GM18951 (cell line): ENCODE data around the gene MEGF11.
"Not testable (repeated sequence)": the region's sequence is repeated elsewhere in the genome, so short reads cannot be mapped to it uniquely, and the experiment has no call there.

ENCODE experiments used
- POLR2A ChIP-seq: IDR thresholded peaks from 4 replicates; pipeline ENCODE4 v1.6.1; 2011; ENCODE audit warnings: mild to moderate bottlenecking; ENCODE audit not compliant: insufficient read length, insufficient read depth; ENCODE audit errors: extremely low read depth
- in situ Hi-C: fragments of 300-500 bp; cut with MboI; formaldehyde crosslinking; loops from one replicate; pipeline ENCODE4 v1.12.0; 2022; ENCODE audit warnings: low sequenced_read_pairs, mixed read lengths, inconsistent platforms; ENCODE audit not compliant: unreplicated experiment

The MEGF11 gene

GRCh38 chr15:66256692-66257091 is 3.1 kb upstream of the MEGF11 start:
- TF ChIP-seq POLR2A, result no peak
- in situ Hi-C loops, result no loop called here

GRCh38 chr15:66254951-66255676 is 1.6 kb upstream of the MEGF11 start:
- TF ChIP-seq POLR2A, result no peak
- in situ Hi-C loops, result no loop called here

- no peak for TF ChIP-seq POLR2A
- in situ Hi-C loops, result no loop called here
Measured at GRCh38 chr15:66254089-66254950, 770 bp upstream of the MEGF11 start.

GRCh38 chr15:66252685-66253417 is 699 bp downstream of the MEGF11 start:
- in situ Hi-C loops, result no loop called here
- no peak for TF ChIP-seq POLR2A

- in situ Hi-C loops, result no loop called here
- TF ChIP-seq POLR2A, result no peak
Measured at GRCh38 chr15:66251790-66252684, 1.5 kb downstream of the MEGF11 start.

- TF ChIP-seq POLR2A, result no peak
Measured at GRCh38 chr15:66251065-66251789, 2.3 kb downstream of the MEGF11 start.

GRCh38 chr15:66249605-66250174 is 3.9 kb downstream of the MEGF11 start:
- in situ Hi-C loops, result no loop called here
- TF ChIP-seq POLR2A, result no peak

More at GRCh38 chr15:66251065-66251789, 2.3 kb downstream of the MEGF11 start:
- in situ Hi-C loops, result no loop called here

- in situ Hi-C loops, result no loop called here
- no peak for TF ChIP-seq POLR2A
Measured at GRCh38 chr15:66246937-66247336, 6.6 kb downstream of the MEGF11 start.

- in situ Hi-C loops, result not testable (repeated sequence)
Measured at GRCh38 chr15:66245832-66246231, 7.7 kb downstream of the MEGF11 start.

GRCh38 chr15:66241908-66242285 is 11.7 kb downstream of the MEGF11 start:
- no peak for TF ChIP-seq POLR2A
- in situ Hi-C loops, result no loop called here

GRCh38 chr15:66241087-66241907 is 12.3 kb downstream of the MEGF11 start:
- no peak for TF ChIP-seq POLR2A
- in situ Hi-C loops, result no loop called here
